ENCODE results near the gene B9D2.

DNA sequence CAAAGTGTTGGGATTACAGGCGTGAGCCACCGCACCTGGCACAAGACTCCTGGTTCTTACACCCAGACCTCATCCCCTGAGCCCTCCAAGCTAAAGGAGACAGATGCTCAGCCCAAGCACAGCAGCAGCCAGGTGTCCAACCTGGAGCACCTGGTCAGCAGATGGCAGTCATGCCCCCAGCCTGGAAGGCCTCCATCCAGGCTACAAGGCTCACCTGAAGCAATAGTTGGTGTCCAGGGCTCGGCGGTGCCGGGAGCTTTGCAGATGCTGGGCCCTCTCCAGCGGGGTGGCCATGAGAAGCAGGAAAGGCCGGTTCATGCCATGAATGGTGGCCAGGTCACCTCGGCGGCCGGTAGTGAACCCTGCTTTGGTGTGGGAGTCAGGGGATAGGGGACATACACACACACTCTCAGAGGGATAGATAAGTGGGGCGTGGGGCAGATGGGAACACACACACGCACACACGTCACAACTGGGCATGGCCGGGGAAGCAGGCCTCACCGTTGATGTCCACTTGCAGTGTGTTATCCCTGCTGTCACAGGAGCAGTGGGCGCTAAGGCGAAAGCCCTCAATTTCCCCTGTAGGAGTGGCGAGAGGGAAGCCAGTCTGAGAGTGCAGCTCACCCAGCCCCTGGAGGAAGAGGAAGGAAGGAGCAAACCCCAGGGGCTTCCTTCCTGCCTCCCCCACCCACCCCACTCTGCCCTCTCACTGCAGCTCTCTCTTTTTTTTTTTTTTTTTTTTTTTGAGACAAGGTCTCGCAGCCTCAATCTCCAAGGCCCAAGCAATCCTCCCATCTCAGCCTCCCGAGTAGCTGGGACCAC is 22.1 kb downstream of the B9D2 start:
- TF ChIP-seq POLR2A (IDR thresholded peaks at IDR 0.05; ENCODE audit: low read length) (no peak), GATA1 (IDR thresholded peaks at IDR 0.05; ENCODE audit: low read depth, low read length) (no peak)
